Trophoblast cell (in vitro differentiated cells and primary cell): ENCODE measurements around the gene PTCH2.
"Not testable (repeated sequence)": the region's sequence is repeated elsewhere in the genome, so short reads cannot be mapped to it uniquely, and the experiment has no call there.

Experiments
- DNase-seq, 2 donors: peaks; one replicate each; pipeline ENCODE4 v3.0.0-alpha.2; 2016
- H2AFZ ChIP-seq: 2 replicates; pipeline ENCODE4 v1.6.1; 2013; ENCODE audit warnings: low read length, moderate library complexity, mild to moderate bottlenecking; ENCODE audit not compliant: insufficient read depth, poor library complexity
- H2AK5ac ChIP-seq: 2 replicates; pipeline ENCODE4 v1.6.1; 2013; ENCODE audit warnings: mild to moderate bottlenecking, low read length
- H2BK120ac ChIP-seq: 2 replicates; pipeline ENCODE4 v1.6.1; 2013; ENCODE audit warnings: low read length, mild to moderate bottlenecking, moderate library complexity; ENCODE audit not compliant: insufficient read depth, poor library complexity
- H2BK12ac ChIP-seq: 2 replicates; pipeline ENCODE4 v1.6.1; 2013; ENCODE audit warnings: mild to moderate bottlenecking, low read length, moderate library complexity
- H2BK5ac ChIP-seq: 2 replicates; pipeline ENCODE4 v1.6.1; 2013; ENCODE audit warnings: low read length, low read depth, moderate library complexity, mild to moderate bottlenecking; ENCODE audit not compliant: poor library complexity
- H3K14ac ChIP-seq: 2 replicates; pipeline ENCODE4 v1.6.1; 2013; ENCODE audit warnings: mild to moderate bottlenecking, low read length
- H3K18ac ChIP-seq: 2 replicates; pipeline ENCODE4 v1.6.1; 2013; ENCODE audit warnings: mild to moderate bottlenecking, low read length
- H3K23ac ChIP-seq: 2 replicates; pipeline ENCODE4 v1.6.1; 2013; ENCODE audit warnings: low read length
- H3K27ac ChIP-seq: 2 replicates; pipeline ENCODE4 v1.5.1; 2013; ENCODE audit warnings: low read depth, mild to moderate bottlenecking, inconsistent platforms, low read length, moderate library complexity
- H3K27me3 ChIP-seq: 2 replicates; pipeline ENCODE4 v1.6.1; 2013; ENCODE audit warnings: inconsistent platforms, mild to moderate bottlenecking, low read length, moderate library complexity; ENCODE audit not compliant: insufficient read depth
- H3K36me3 ChIP-seq, 2 experiments: 1 replicate in 1 of 2; 2 replicates in 1 of 2; pipeline ENCODE4 v1.6.1; 2013; ENCODE audit warnings: low read length in 2 of 2, mild to moderate bottlenecking in 2 of 2, moderate library complexity in 1 of 2; ENCODE audit not compliant: insufficient read depth in 2 of 2, control insufficient read depth in 1 of 2
- H3K4ac ChIP-seq: 2 replicates; pipeline ENCODE4 v1.6.1; 2013; ENCODE audit warnings: low read depth, mild to moderate bottlenecking, low read length, moderate library complexity
- H3K4me1 ChIP-seq, 2 experiments: 1 replicate in 1 of 2; 2 replicates in 1 of 2; pipeline ENCODE4 v1.6.1; 2013; ENCODE audit warnings: low read length in 2 of 2, mild to moderate bottlenecking in 2 of 2, moderate library complexity in 1 of 2; ENCODE audit not compliant: insufficient read depth in 2 of 2, control insufficient read depth in 1 of 2
- H3K4me2 ChIP-seq: 2 replicates; pipeline ENCODE4 v1.6.1; 2013; ENCODE audit warnings: inconsistent platforms, mild to moderate bottlenecking, low read length, moderate library complexity
- H3K4me3 ChIP-seq: 2 replicates; pipeline ENCODE4 v1.5.1; 2013; ENCODE audit warnings: mild to moderate bottlenecking, low read depth, low read length, inconsistent platforms
- H3K79me1 ChIP-seq: one replicate; pipeline ENCODE4 v1.6.1; 2013; ENCODE audit warnings: low read length
- H3K79me2 ChIP-seq: 2 replicates; pipeline ENCODE4 v1.6.1; 2013; ENCODE audit warnings: low read length, mild to moderate bottlenecking; ENCODE audit not compliant: control insufficient read depth, insufficient read depth, poor library complexity
- H3K9ac ChIP-seq: 2 replicates; pipeline ENCODE4 v1.6.1; 2013; ENCODE audit warnings: mild to moderate bottlenecking, low read length
- H3K9me3 ChIP-seq: 2 replicates; pipeline ENCODE4 v1.6.1; 2013; ENCODE audit warnings: low read depth, mild to moderate bottlenecking, control low read depth, inconsistent platforms, low read length; ENCODE audit not compliant: insufficient read depth
- H4K12ac ChIP-seq: 2 replicates; pipeline ENCODE4 v1.6.1; 2013; ENCODE audit warnings: low read depth, mild to moderate bottlenecking, low read length, moderate library complexity
- H4K8ac ChIP-seq: 2 replicates; pipeline ENCODE4 v1.6.1; 2013; ENCODE audit warnings: low read depth, mild to moderate bottlenecking, low read length, moderate library complexity
- H4K91ac ChIP-seq: one replicate; pipeline ENCODE4 v1.6.1; 2013; ENCODE audit warnings: low read depth, mild to moderate bottlenecking, low read length, moderate library complexity
- WGBS: extraction: QIAGEN DNeasy Blood & Tissue Kit; methylation state at CpG from one replicate; pipeline ENCODE4 v1.1.7; 2013; ENCODE audit warnings: missing lambda C conversion rate; ENCODE audit not compliant: insufficient read length, insufficient coverage; ENCODE audit errors: extremely low coverage; 5-methylcytosine and 5-hydroxymethylcytosine counted together

Gene PTCH2

DNA sequence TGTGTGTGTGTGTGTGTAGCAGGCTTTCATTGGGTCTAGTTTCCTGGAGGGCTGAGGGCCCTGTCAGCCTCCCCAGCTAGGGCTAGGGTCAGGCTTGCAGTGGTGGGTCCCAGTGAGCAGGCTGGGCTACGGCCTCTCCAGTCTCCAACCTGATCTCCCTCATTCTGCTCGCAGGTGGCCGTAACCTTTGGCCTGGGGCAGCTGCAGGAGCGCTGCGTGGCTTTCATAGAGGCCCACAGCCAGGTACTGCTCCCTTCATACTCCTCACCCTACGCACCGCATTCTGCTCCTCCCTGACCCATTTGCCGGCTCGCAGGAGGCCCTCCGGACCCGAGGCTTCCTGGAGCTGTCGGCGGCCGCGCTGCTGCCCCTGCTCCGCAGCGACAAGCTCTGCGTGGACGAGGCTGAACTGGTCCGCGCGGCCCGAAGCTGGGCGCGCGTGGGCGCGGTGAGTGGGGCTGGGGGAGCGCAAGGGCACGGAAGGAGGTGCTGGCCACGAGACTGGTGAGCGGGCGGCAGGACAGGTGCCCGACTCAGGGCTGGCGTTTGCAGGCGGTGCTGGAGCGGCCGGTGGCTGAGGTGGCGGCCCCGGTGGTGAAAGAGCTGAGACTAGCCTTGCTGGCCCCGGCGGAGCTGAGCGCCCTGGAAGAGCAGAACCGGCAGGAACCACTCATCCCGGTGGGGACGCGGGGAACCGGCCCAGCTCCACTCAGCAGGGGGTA lies 30.1 kb downstream of the PTCH2 start:
- peaks cover 39% of the 10 kb centered on the region for H3K79me1 ChIP-seq
- H2BK5ac ChIP-seq = no peak overlapping the region
- H4K8ac ChIP-seq = peak overlapping the region; percentile 73
- H3K36me3 ChIP-seq = peaks cover 9 to 12% of the 10 kb centered on the region in 2 experiments
- peaks cover 51 to 56% of the 10 kb centered on the region in 2 experiments for H3K4me1 ChIP-seq
- peak overlapping the region; percentile 56 for H2AK5ac ChIP-seq
- H3K14ac ChIP-seq = peak overlapping the region; percentile 7
- H2BK120ac ChIP-seq = peak overlapping the region; percentile 7
- no peak overlapping the region for H3K27ac ChIP-seq
- peak overlapping the region; percentile 65 for H2BK12ac ChIP-seq
- H3K4me2 ChIP-seq = peak overlapping the region; percentile 65
- H3K9me3 ChIP-seq = no peaks in the 10 kb centered on the region
- H4K12ac ChIP-seq = peak overlapping the region; percentile 4
- H3K9ac ChIP-seq = no peak overlapping the region
- H3K4me3 ChIP-seq = peak overlapping the region; percentile 21
- peak; percentile 47 to 58 for DNase-seq
- peak overlapping the region; percentile 8 for H2AFZ ChIP-seq
- H3K27me3 ChIP-seq = no peaks in the 10 kb centered on the region
- H3K79me2 ChIP-seq = peaks cover 13% of the 10 kb centered on the region
- peak overlapping the region; percentile 55 for H3K18ac ChIP-seq
- H3K23ac ChIP-seq = no peak overlapping the region
- H3K4ac ChIP-seq = peak overlapping the region; percentile 20
- WGBS = no CpG with 5 or more reads among the region's 48 CpGs
- H4K91ac ChIP-seq = peak overlapping the region; percentile 42

DNA sequence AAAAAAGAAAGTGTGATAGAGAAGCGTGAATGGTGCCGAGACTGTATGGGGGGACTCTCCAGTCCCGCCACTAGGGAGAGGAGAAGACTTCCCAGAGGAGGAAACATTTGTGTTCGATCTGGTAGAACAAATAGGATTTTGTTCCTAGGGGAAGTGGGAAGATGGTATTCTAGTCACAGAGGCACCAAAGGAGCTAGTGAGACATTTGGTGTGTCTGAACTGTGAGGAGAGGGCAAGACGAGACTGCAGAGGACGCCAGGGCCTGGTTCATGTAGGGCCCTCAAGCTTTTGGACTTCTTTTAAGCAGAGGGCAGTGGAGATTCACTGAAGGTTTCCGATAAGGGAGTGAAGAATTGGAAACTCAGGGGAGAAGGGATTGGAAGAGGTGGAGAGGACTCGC lies 31.8 kb downstream of the PTCH2 start:
- no peak overlapping the region for H2BK120ac ChIP-seq
- WGBS = no CpG with 5 or more reads among the region's 8 CpGs
- H3K14ac ChIP-seq = no peak overlapping the region
- H3K4ac ChIP-seq = peak overlapping the region; percentile 9
- peak overlapping the region; percentile 74 for H4K91ac ChIP-seq
- no peak overlapping the region for H3K4me3 ChIP-seq
- no peak overlapping the region for H4K8ac ChIP-seq
- H4K12ac ChIP-seq = no peak overlapping the region
- peak overlapping the region; percentile 40 for H3K27ac ChIP-seq
- H2AK5ac ChIP-seq = peak overlapping the region; percentile 34
- H3K4me1 ChIP-seq = peaks cover 65 to 70% of the 10 kb centered on the region in 2 experiments
- no peak overlapping the region for H2AFZ ChIP-seq
- no peak overlapping the region for H3K4me2 ChIP-seq
- no peaks in the 10 kb centered on the region for H3K9me3 ChIP-seq
- H3K79me2 ChIP-seq = peaks cover 23% of the 10 kb centered on the region
- H3K36me3 ChIP-seq = peaks cover 13 to 14% of the 10 kb centered on the region in 2 experiments
- H3K9ac ChIP-seq = no peak overlapping the region
- H2BK5ac ChIP-seq = no peak overlapping the region
- no peaks in the 10 kb centered on the region for H3K27me3 ChIP-seq
- peak overlapping the region; percentile 28 for H3K18ac ChIP-seq
- H3K79me1 ChIP-seq = peaks cover 55% of the 10 kb centered on the region
- H2BK12ac ChIP-seq = peak overlapping the region; percentile 41
- H3K23ac ChIP-seq = no peak overlapping the region
- no peak for DNase-seq

DNA sequence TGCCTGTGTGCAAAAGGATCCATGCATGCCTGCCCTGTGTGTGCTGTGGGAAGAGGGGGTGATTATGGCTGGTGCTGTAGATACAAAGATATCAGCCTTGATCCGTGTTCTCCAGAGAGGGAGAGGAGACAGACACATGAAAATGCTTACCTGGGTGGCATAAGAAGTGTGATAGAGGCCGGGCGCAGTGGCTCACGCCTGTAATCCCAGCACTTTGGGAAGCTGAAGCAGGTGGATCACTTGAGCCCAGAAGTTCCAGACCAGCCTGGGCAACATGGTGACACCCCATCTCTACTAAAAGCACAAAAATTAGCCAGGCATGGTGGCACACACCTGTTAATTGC lies 32.3 kb downstream of the PTCH2 start:
- H2BK120ac ChIP-seq, H3K9me3 ChIP-seq, H3K18ac ChIP-seq, DNase-seq, H3K23ac ChIP-seq, H3K9ac ChIP-seq, H3K4me2 ChIP-seq, H3K27me3 ChIP-seq, H3K27ac ChIP-seq, H3K4ac ChIP-seq, H4K8ac ChIP-seq, H4K12ac ChIP-seq, H2BK5ac ChIP-seq, H3K4me3 ChIP-seq: not testable (repeated sequence)
- peaks cover 16 to 19% of the 10 kb centered on the region in 2 experiments for H3K36me3 ChIP-seq
- H2AK5ac ChIP-seq = peak overlapping the region; percentile 11
- H4K91ac ChIP-seq = peak overlapping the region; percentile 64
- peak overlapping the region; percentile 61 for H2BK12ac ChIP-seq
- H2AFZ ChIP-seq = peak overlapping the region; percentile 2
- H3K79me1 ChIP-seq = peaks cover 58% of the 10 kb centered on the region
- peaks cover 23% of the 10 kb centered on the region for H3K79me2 ChIP-seq
- WGBS = no CpG with 5 or more reads among the region's 4 CpGs
- peaks cover 70 to 75% of the 10 kb centered on the region in 2 experiments for H3K4me1 ChIP-seq
- peak overlapping the region; percentile 41 for H3K14ac ChIP-seq

DNA sequence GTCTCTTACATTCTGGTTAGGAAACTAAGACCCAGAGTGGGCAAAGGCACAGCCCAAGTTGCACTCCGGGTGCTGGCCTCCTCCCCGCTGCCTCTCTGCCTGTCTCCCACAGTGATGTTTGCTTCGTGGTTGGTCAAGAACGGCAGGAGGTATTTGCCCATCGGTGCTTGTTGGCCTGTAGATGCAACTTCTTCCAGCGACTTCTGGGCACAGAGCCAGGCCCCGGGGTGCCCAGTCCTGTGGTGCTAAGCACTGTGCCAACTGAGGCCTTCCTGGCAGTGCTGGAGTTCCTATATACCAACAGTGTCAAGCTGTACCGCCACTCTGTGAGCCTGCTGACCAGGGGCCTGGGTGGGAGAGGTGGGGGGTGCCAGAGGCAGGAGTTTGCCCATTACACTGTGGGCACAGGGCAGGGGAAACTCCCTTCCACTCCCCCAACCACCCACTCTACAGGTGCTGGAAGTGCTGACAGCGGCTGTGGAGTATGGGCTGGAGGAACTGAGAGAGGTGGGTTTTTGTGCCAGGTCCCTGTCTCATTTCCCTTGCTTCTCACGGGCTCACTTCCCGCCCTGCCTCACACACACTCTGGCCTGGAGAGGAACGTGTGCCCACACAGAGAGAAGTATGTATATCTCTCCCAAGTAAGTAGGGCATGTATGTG lies 32.8 kb downstream of the PTCH2 start:
- peak overlapping the region; percentile 2 for H2AFZ ChIP-seq
- H3K27me3 ChIP-seq = no peaks in the 10 kb centered on the region
- H4K8ac ChIP-seq = peak overlapping the region; percentile 0
- no peaks in the 10 kb centered on the region for H3K9me3 ChIP-seq
- H2BK5ac ChIP-seq = no peak overlapping the region
- no peak overlapping the region for H3K4ac ChIP-seq
- H3K36me3 ChIP-seq = peaks cover 21 to 24% of the 10 kb centered on the region in 2 experiments
- peak overlapping the region; percentile 45 for H2AK5ac ChIP-seq
- H4K91ac ChIP-seq = peak overlapping the region; percentile 64
- no peak overlapping the region for H4K12ac ChIP-seq
- H3K9ac ChIP-seq = no peak overlapping the region
- whole genome bisulfite sequencing = no CpG with 5 or more reads among the region's 12 CpGs
- H3K23ac ChIP-seq = no peak overlapping the region
- H2BK120ac ChIP-seq = peak overlapping the region; percentile 13
- peak overlapping the region; percentile 61 for H2BK12ac ChIP-seq
- H3K18ac ChIP-seq = peak overlapping the region; percentile 92
- peak overlapping the region; percentile 41 for H3K14ac ChIP-seq
- peaks cover 58% of the 10 kb centered on the region for H3K79me1 ChIP-seq
- H3K27ac ChIP-seq = no peak overlapping the region
- H3K4me3 ChIP-seq = no peak overlapping the region
- no peak overlapping the region for H3K4me2 ChIP-seq
- H3K79me2 ChIP-seq = peaks cover 23% of the 10 kb centered on the region
- H3K4me1 ChIP-seq = peaks cover 75% of the 10 kb centered on the region in 2 experiments
- peak in 1 of 2 donors; percentile 0 for DNase-seq
